ENCODE measurements around the gene XPNPEP1.
A peak's percentile ranks its signal among the peaks of the same experiment; 100 is the strongest.

Gene XPNPEP1

GRCh38 chr10:109894516-109894915, 28.8 kb downstream of the XPNPEP1 start:
- Mint-ChIP-seq H3K4me1 (peaks cover 42% of the 10 kb centered on the region), H3K27ac (no peak overlapping the region), H3K9me3 (no peaks in the 10 kb centered on the region), H3K27me3 (no peaks in the 10 kb centered on the region), H3K4me3 (no peak overlapping the region)
- ATAC-seq: no peak
- no peak for DNase-seq

GRCh38 chr10:109893386-109893785, 29.9 kb downstream of the XPNPEP1 start:
- Mint-ChIP-seq H3K4me3 (no peak overlapping the region), H3K9me3 (no peaks in the 10 kb centered on the region), H3K27ac (no peak overlapping the region), H3K4me1 (peaks cover 36% of the 10 kb centered on the region), H3K27me3 (no peaks in the 10 kb centered on the region)
- ATAC-seq: no peak
- DNase-seq: no peak

GRCh38 chr10:109892931-109893330, 30.4 kb downstream of the XPNPEP1 start:
- DNase-seq: no peak
- no peak for ATAC-seq
- no peaks in the 10 kb centered on the region for H3K27me3 Mint-ChIP-seq
- H3K27ac Mint-ChIP-seq: no peak overlapping the region
- H3K4me3 Mint-ChIP-seq: no peak overlapping the region
- no peaks in the 10 kb centered on the region for H3K9me3 Mint-ChIP-seq
- peaks cover 36% of the 10 kb centered on the region for H3K4me1 Mint-ChIP-seq

GRCh38 chr10:109892117-109892516, 31.2 kb downstream of the XPNPEP1 start:
- Mint-ChIP-seq H3K4me3 (no peak overlapping the region), H3K9me3 (no peaks in the 10 kb centered on the region), H3K27ac (no peak overlapping the region), H3K4me1 (peaks cover 41% of the 10 kb centered on the region), H3K27me3 (no peaks in the 10 kb centered on the region)
- no peak for DNase-seq
- ATAC-seq: no peak

GRCh38 chr10:109891105-109891504, 32.2 kb downstream of the XPNPEP1 start:
- peak overlapping the region in 1 of 2 donors; percentile 3 for H3K27ac Mint-ChIP-seq
- peaks cover 45% of the 10 kb centered on the region for H3K4me1 Mint-ChIP-seq
- ATAC-seq: no peak
- no peak overlapping the region for H3K4me3 Mint-ChIP-seq
- H3K27me3 Mint-ChIP-seq: no peaks in the 10 kb centered on the region
- H3K9me3 Mint-ChIP-seq: no peaks in the 10 kb centered on the region
- DNase-seq: no peak

- Mint-ChIP-seq H3K9me3 (no peaks in the 10 kb centered on the region), H3K27me3 (no peaks in the 10 kb centered on the region), H3K4me1 (peaks cover 42% of the 10 kb centered on the region), H3K27ac (peak overlapping the region in 1 of 2 donors; percentile 53), H3K4me3 (no peak overlapping the region)
- ATAC-seq (no peak), DNase-seq (no peak)
Measured at GRCh38 chr10:109889867-109890266, 33.4 kb downstream of the XPNPEP1 start.

GRCh38 chr10:109887776-109888175, 35.5 kb downstream of the XPNPEP1 start:
- H3K27ac Mint-ChIP-seq: no peak overlapping the region
- ATAC-seq (no peak), DNase-seq (no peak)
- no peak overlapping the region for H3K4me3 Mint-ChIP-seq
- peaks cover 43% of the 10 kb centered on the region for H3K4me1 Mint-ChIP-seq
- no peaks in the 10 kb centered on the region for H3K27me3 Mint-ChIP-seq
- no peaks in the 10 kb centered on the region for H3K9me3 Mint-ChIP-seq

GRCh38 chr10:109887243-109887642, 36.1 kb downstream of the XPNPEP1 start:
- H3K27ac Mint-ChIP-seq: peak overlapping the region in 1 of 2 donors; percentile 29
- no peak for DNase-seq

GRCh38 chr10:109886781-109887140, 36.5 kb downstream of the XPNPEP1 start:
- no peak for DNase-seq
- Mint-ChIP-seq H3K4me1 (peaks cover 34% of the 10 kb centered on the region), H3K27ac (peak overlapping the region in 1 of 2 donors; percentile 29), H3K4me3 (no peak overlapping the region), H3K9me3 (no peaks in the 10 kb centered on the region), H3K27me3 (no peaks in the 10 kb centered on the region)
- ATAC-seq: peak; percentile 61

More at GRCh38 chr10:109887243-109887642, 36.1 kb downstream of the XPNPEP1 start:
- ATAC-seq: no peak
- H3K4me3 Mint-ChIP-seq: no peak overlapping the region
- H3K27me3 Mint-ChIP-seq: no peaks in the 10 kb centered on the region
- no peaks in the 10 kb centered on the region for H3K9me3 Mint-ChIP-seq
- H3K4me1 Mint-ChIP-seq: peaks cover 38% of the 10 kb centered on the region

- no peaks in the 10 kb centered on the region for H3K9me3 Mint-ChIP-seq
- no peaks in the 10 kb centered on the region for H3K27me3 Mint-ChIP-seq
- peak; percentile 5 for ATAC-seq
- H3K4me1 Mint-ChIP-seq: peaks cover 34% of the 10 kb centered on the region
- no peak for DNase-seq
- no peak overlapping the region for H3K4me3 Mint-ChIP-seq
- peak overlapping the region in 1 of 2 donors; percentile 29 for H3K27ac Mint-ChIP-seq
Measured at GRCh38 chr10:109886037-109886780, 37.1 kb downstream of the XPNPEP1 start.

GRCh38 chr10:109883859-109884771, 39.2 kb downstream of the XPNPEP1 start:
- DNase-seq: peak; percentile 46 to 59

GRCh38 chr10:109882251-109883057, 40.9 kb downstream of the XPNPEP1 start:
- Mint-ChIP-seq H3K27me3 (no peaks in the 10 kb centered on the region), H3K4me3 (no peak overlapping the region), H3K4me1 (peaks cover 28% of the 10 kb centered on the region), H3K9me3 (no peaks in the 10 kb centered on the region), H3K27ac (no peak overlapping the region)
- ATAC-seq (no peak), DNase-seq (no peak)

More at GRCh38 chr10:109883859-109884771, 39.2 kb downstream of the XPNPEP1 start:
- Mint-ChIP-seq H3K27me3 (no peaks in the 10 kb centered on the region), H3K4me1 (peaks cover 30% of the 10 kb centered on the region), H3K27ac (peak overlapping the region in 1 of 2 donors; percentile 42), H3K9me3 (no peaks in the 10 kb centered on the region), H3K4me3 (no peak overlapping the region)
- ATAC-seq: peak; percentile 64

GRCh38 chr10:109881769-109882057, 41.6 kb downstream of the XPNPEP1 start:
- no peaks in the 10 kb centered on the region for H3K9me3 Mint-ChIP-seq
- H3K27me3 Mint-ChIP-seq: no peaks in the 10 kb centered on the region
- no peak for ATAC-seq
- DNase-seq: no peak
- peaks cover 20% of the 10 kb centered on the region for H3K4me1 Mint-ChIP-seq
- no peak overlapping the region for H3K27ac Mint-ChIP-seq
- no peak overlapping the region for H3K4me3 Mint-ChIP-seq

GRCh38 chr10:109880886-109881768, 42.2 kb downstream of the XPNPEP1 start:
- ATAC-seq (no peak), DNase-seq (no peak)
- Mint-ChIP-seq H3K4me1 (peaks cover 14% of the 10 kb centered on the region), H3K9me3 (no peaks in the 10 kb centered on the region), H3K27ac (no peak overlapping the region), H3K4me3 (no peak overlapping the region), H3K27me3 (no peaks in the 10 kb centered on the region)

GRCh38 chr10:109877546-109877945, 45.8 kb downstream of the XPNPEP1 start:
- Mint-ChIP-seq H3K9me3 (no peaks in the 10 kb centered on the region), H3K4me1 (no peaks in the 10 kb centered on the region), H3K27ac (no peak overlapping the region), H3K4me3 (no peak overlapping the region), H3K27me3 (no peaks in the 10 kb centered on the region)
- DNase-seq (no peak), ATAC-seq (no peak)
